Measurements from ENCODE around the gene MAPK10. TPM values are rescaled to one million over a fixed set of nuclear protein-coding genes. Genes with fewer than 3 reads are reported as not detected.

Gene MAPK10
- total RNA-seq, 1 donor from 2014 or later = 30.7 TPM

DNA sequence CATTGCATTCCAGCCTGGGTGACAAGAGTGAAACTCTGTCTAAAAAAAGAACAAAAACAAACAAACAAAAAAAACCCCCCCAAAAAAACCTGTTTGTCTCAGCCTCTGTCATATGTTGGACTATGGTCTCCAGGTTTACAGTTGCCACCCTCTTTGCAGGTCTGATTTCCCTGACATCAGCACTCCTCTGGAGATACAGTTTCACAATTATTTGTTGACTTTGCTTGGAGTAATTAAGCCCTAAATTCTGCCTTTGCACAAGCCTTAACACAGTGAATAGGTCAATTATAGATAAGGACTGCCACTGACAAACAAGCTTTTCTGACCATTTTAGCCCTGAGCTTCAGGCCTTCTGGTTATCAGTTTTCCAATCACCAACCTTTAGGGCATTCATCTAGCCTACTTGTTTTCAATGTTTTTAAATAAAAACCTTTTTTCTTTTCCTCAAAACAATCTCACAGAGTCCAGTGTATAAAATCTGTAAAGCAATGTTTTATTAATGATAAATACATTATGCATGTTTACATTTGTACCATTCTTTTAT is 20.4 kb upstream of the MAPK10 start:
- TF ChIP-seq, protein P1, sequence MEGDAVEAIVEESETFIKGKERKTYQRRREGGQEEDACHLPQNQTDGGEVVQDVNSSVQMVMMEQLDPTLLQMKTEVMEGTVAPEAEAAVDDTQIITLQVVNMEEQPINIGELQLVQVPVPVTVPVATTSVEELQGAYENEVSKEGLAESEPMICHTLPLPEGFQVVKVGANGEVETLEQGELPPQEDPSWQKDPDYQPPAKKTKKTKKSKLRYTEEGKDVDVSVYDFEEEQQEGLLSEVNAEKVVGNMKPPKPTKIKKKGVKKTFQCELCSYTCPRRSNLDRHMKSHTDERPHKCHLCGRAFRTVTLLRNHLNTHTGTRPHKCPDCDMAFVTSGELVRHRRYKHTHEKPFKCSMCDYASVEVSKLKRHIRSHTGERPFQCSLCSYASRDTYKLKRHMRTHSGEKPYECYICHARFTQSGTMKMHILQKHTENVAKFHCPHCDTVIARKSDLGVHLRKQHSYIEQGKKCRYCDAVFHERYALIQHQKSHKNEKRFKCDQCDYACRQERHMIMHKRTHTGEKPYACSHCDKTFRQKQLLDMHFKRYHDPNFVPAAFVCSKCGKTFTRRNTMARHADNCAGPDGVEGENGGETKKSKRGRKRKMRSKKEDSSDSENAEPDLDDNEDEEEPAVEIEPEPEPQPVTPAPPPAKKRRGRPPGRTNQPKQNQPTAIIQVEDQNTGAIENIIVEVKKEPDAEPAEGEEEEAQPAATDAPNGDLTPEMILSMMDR (IDR thresholded peaks at IDR 0.05) = no peak
- intact Hi-C loops (cut with DNase I) = no loop called here
- H3K27ac ChIP-seq = no peak overlapping the region

DNA sequence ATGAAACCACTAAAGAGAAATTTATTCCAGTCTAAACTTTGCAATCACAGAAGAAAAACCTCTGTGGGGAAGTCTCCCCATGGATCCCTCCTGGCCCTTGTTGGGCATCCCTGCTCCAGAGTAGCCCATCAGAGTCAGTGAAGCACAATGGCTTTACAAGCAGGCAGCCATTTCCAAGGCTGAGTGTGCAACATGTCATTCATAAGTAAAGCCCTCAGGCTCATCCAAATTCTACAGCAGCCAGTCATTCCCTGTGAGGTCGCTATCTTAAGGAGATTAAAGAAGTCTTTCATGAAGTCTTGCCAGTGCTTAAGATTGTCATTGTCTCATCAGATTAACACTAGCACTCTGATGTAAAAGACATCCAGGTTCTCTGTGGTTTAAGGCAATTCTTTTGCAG is 17.0 kb upstream of the MAPK10 start:
- intact Hi-C loops (cut with DNase I) = no loop called here
- H3K27ac ChIP-seq = no peak overlapping the region
- TF ChIP-seq, protein P1 (IDR thresholded peaks at IDR 0.05) = no peak
- DNase-seq (no peak), ATAC-seq (no peak)
- H3K36me3 ChIP-seq = no peaks in the 10 kb centered on the region
- H3K4me3 ChIP-seq = no peak overlapping the region
- H3K9me3 ChIP-seq = no peaks in the 10 kb centered on the region
- no peaks in the 10 kb centered on the region for H3K4me1 ChIP-seq
- no peaks in the 10 kb centered on the region for H3K27me3 ChIP-seq (ENCODE audit: low read depth)

More for the DNA sequence above, 20.4 kb upstream of the MAPK10 start:
- ATAC-seq (peak in 1 of 2 donors; percentile 44), DNase-seq (no peak)
- H3K9me3 ChIP-seq = no peaks in the 10 kb centered on the region
- no peaks in the 10 kb centered on the region for H3K4me1 ChIP-seq
- H3K27me3 ChIP-seq (ENCODE audit: low read depth) = no peaks in the 10 kb centered on the region
- no peaks in the 10 kb centered on the region for H3K36me3 ChIP-seq
- no peak overlapping the region for H3K4me3 ChIP-seq

DNA sequence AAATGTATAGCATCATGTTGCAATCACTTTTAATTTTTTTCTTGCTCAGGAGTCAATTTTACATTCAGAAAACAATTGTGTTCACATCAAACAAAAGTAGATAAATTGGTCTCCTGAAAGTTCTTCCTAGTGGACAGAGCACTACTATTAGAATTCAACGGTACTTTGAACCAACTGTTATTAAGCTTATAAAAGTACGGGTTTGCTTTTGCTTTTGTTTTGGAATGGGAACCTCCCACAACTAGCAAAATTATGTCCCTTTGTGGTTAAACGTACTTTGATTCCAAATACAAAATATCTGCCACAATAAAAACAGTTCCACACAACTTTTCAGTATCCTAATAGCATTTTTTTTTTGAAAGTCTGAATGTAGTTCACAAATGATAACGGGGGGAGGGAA is 8.6 kb upstream of the MAPK10 start:
- ATAC-seq (no peak), DNase-seq (no peak)
- no peaks in the 10 kb centered on the region for H3K4me1 ChIP-seq
- H3K27me3 ChIP-seq (ENCODE audit: low read depth) = no peaks in the 10 kb centered on the region
- no peak overlapping the region for H3K4me3 ChIP-seq
- H3K36me3 ChIP-seq = no peaks in the 10 kb centered on the region
- intact Hi-C loops (cut with DNase I) = no loop called here
- H3K27ac ChIP-seq = no peak overlapping the region
- H3K9me3 ChIP-seq = no peaks in the 10 kb centered on the region
- TF ChIP-seq, protein P1 (IDR thresholded peaks at IDR 0.05) = no peak

DNA sequence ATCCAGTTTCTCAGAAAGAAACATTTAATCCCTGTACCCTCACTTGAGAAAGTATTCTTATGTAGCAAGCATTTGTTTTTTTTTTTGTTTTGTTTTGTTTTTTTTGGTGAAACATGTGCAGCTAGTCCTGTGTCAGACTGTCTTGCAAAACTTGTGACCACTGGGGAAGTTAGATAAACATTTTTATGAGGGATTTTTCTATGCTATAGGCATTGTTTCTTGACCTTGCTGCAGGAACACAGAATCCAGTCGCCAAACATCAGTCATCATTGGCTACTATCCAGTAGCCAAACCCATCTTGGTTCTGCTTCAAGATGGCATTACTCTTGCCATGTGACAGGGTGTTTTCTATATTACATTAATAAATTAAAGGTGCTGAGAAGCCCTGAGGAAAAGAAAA is 7.7 kb upstream of the MAPK10 start:
- TF ChIP-seq, protein P1 (IDR thresholded peaks at IDR 0.05) = no peak
- intact Hi-C loops (cut with DNase I) = no loop called here
- Histone ChIP-seq H3K9me3 (no peaks in the 10 kb centered on the region), H3K36me3 (no peaks in the 10 kb centered on the region), H3K27me3 (ENCODE audit: low read depth) (no peaks in the 10 kb centered on the region), H3K4me1 (no peaks in the 10 kb centered on the region), H3K4me3 (no peak overlapping the region), H3K27ac (no peak overlapping the region)
- no peak for ATAC-seq
- no peak for DNase-seq

DNA sequence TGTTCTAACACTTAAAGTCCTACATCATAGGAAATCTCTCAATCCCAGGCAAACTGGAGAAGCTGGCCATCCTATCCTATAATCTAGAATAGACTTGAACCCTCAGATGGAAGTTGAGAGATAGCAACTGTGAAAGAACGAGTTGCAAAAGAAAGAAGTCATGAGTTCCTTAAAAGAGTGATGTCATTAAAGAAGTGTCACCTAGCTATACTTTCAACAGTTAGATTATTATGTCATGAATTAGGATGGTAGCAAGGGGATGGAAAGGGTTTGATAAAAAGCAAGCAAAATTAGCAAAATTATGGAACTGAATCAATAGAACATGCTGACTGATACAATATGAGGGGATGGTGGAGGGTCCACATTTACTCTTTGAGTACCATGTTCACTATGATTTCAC is 7.1 kb upstream of the MAPK10 start:
- intact Hi-C loops (cut with DNase I) = no loop called here
- no peak for DNase-seq

More for the DNA sequence above, 7.1 kb upstream of the MAPK10 start:
- no peak overlapping the region for H3K27ac ChIP-seq
- H3K9me3 ChIP-seq = no peaks in the 10 kb centered on the region
- TF ChIP-seq, protein P1 (IDR thresholded peaks at IDR 0.05) = no peak
- H3K4me1 ChIP-seq = no peaks in the 10 kb centered on the region
- no peaks in the 10 kb centered on the region for H3K27me3 ChIP-seq (ENCODE audit: low read depth)
- ATAC-seq = no peak
- no peaks in the 10 kb centered on the region for H3K36me3 ChIP-seq
- no peak overlapping the region for H3K4me3 ChIP-seq
